Measurements from ENCODE around the gene MEGF11.

GRCh38 chr15:66025015-66025452, 228.5 kb downstream of the MEGF11 start:
- TF ChIP-seq CTCF (IDR thresholded peaks at IDR 0.05) (no peak), KDM1A (IDR thresholded peaks at IDR 0.05; ENCODE audit: low read depth) (no peak), RAD21 (conservative IDR thresholded peaks at IDR 0.05 in 1 of 2, IDR thresholded peaks at IDR 0.05 in 1 of 2) (no peak)
